Measurements from ENCODE around the gene EVPL. TPM values are rescaled to one million over a fixed set of nuclear protein-coding genes. Genes with fewer than 3 reads are reported as not detected.

Gene EVPL
- polyA plus RNA-seq, 1 donor (not counting 4 experiments of a cell fraction or from before 2014, with no cell fraction given) = 7.6 TPM

- Histone ChIP-seq H3K27ac (ENCODE audit: control insufficient read depth, insufficient read depth, low read length) (peak within 1 kb of the TSS; percentile 89), H3K4me2 (ENCODE audit: control insufficient read depth, extremely low read depth, insufficient read depth, low read depth, low read length) (peak within 1 kb of the TSS; percentile 99), H3K27me3 (ENCODE audit: control insufficient read depth, extremely low read depth, insufficient read depth, low read length) (peaks cover 40% of the 10 kb centered on the region), H2AFZ (ENCODE audit: control insufficient read depth, low read length) (peak within 1 kb of the TSS; percentile 99), H3K9ac (ENCODE audit: control insufficient read depth, extremely low read depth, insufficient read depth, low read length) (peak within 1 kb of the TSS; percentile 93), H3K9me1 (ENCODE audit: control insufficient read depth, extremely low read depth, insufficient read depth, low read length) (no peaks in the 10 kb centered on the region), H4K20me1 (ENCODE audit: control insufficient read depth, extremely low read depth, insufficient read depth, low read length) (peaks cover 4% of the 10 kb centered on the region), H3K4me3 (ENCODE audit: control insufficient read depth in 2 of 3, extremely low read depth in 1 of 3, insufficient read depth in 2 of 3, low read depth in 1 of 3, low read length in 3 of 3) (peak within 1 kb of the TSS; percentile 85 to 95 (median 91)), H3K79me2 (ENCODE audit: control insufficient read depth, insufficient read depth, low read length) (peaks cover 43% of the 10 kb centered on the region), H3K4me1 (ENCODE audit: control insufficient read depth, extremely low read depth, insufficient read depth, low read length) (peaks cover 19% of the 10 kb centered on the region), H3K9me3 (ENCODE audit: control insufficient read depth, low read depth, low read length) (no peaks in the 10 kb centered on the region), H3K36me3 (ENCODE audit: control insufficient read depth in 2 of 2, extremely low read depth in 1 of 2, insufficient read depth in 2 of 2, low read length in 2 of 2) (peaks cover 2 to 6% of the 10 kb centered on the region in 2 experiments)
- DNase-seq (ENCODE audit: low read depth, low spot score) = peak; percentile 65
- dilution Hi-C loops (cut with MboI; ENCODE audit: extremely low pct_ligation_motif_present, low sequenced_read_pairs) = no loop called here
- peak; percentile 36 for FAIRE-seq
- no peak for TF ChIP-seq EZH2 (IDR thresholded peaks at IDR 0.05; ENCODE audit: low read length)
- TF ChIP-seq CTCF (optimal IDR thresholded peaks at IDR 0.05 in 1 of 3, IDR thresholded peaks at IDR 0.05 in 1 of 3, conservative IDR thresholded peaks at IDR 0.05 in 1 of 3; ENCODE audit: extremely low read depth in 1 of 3, insufficient read depth in 2 of 3, low read length in 3 of 3) = no peak
Measured at GRCh38 chr17:76072148-76072858, 45.2 kb upstream of the EVPL start, which contains the start of gene SRP68. TSS of gene SRP68 (minus strand) at chr17:76072517. CDS start at chr17:76072491, 26 bp downstream.

- peaks cover 43% of the 10 kb centered on the region for H3K79me2 ChIP-seq (ENCODE audit: control insufficient read depth, insufficient read depth, low read length)
- peaks cover 18% of the 10 kb centered on the region for H3K4me1 ChIP-seq (ENCODE audit: control insufficient read depth, extremely low read depth, insufficient read depth, low read length)
- no peak for FAIRE-seq
Measured at GRCh38 chr17:76071531-76072147, 44.5 kb upstream of the EVPL start.

More at GRCh38 chr17:76071531-76072147, 44.5 kb upstream of the EVPL start:
- dilution Hi-C loops (cut with MboI; ENCODE audit: extremely low pct_ligation_motif_present, low sequenced_read_pairs) = no loop called here
- Histone ChIP-seq H3K9me3 (ENCODE audit: control insufficient read depth, low read depth, low read length) (no peaks in the 10 kb centered on the region), H3K36me3 (ENCODE audit: control insufficient read depth in 2 of 2, extremely low read depth in 1 of 2, insufficient read depth in 2 of 2, low read length in 2 of 2) (peaks cover 2 to 6% of the 10 kb centered on the region in 2 experiments), H2AFZ (ENCODE audit: control insufficient read depth, low read length) (no peak overlapping the region), H4K20me1 (ENCODE audit: control insufficient read depth, extremely low read depth, insufficient read depth, low read length) (peaks cover 4% of the 10 kb centered on the region), H3K27ac (ENCODE audit: control insufficient read depth, insufficient read depth, low read length) (peak overlapping the region; percentile 89), H3K27me3 (ENCODE audit: control insufficient read depth, extremely low read depth, insufficient read depth, low read length) (peaks cover 33% of the 10 kb centered on the region), H3K9me1 (ENCODE audit: control insufficient read depth, extremely low read depth, insufficient read depth, low read length) (no peaks in the 10 kb centered on the region), H3K4me2 (ENCODE audit: control insufficient read depth, extremely low read depth, insufficient read depth, low read depth, low read length) (peak overlapping the region; percentile 84), H3K4me3 (ENCODE audit: control insufficient read depth in 2 of 3, extremely low read depth in 1 of 3, insufficient read depth in 2 of 3, low read depth in 1 of 3, low read length in 3 of 3) (peak overlapping the region; percentile 85 to 95 (median 91)), H3K9ac (ENCODE audit: control insufficient read depth, extremely low read depth, insufficient read depth, low read length) (peak overlapping the region; percentile 93)
- DNase-seq (ENCODE audit: low read depth, low spot score) = no peak
- TF ChIP-seq CTCF (optimal IDR thresholded peaks at IDR 0.05 in 1 of 3, IDR thresholded peaks at IDR 0.05 in 1 of 3, conservative IDR thresholded peaks at IDR 0.05 in 1 of 3; ENCODE audit: extremely low read depth in 1 of 3, insufficient read depth in 2 of 3, low read length in 3 of 3) = no peak
- TF ChIP-seq EZH2 (IDR thresholded peaks at IDR 0.05; ENCODE audit: low read length) = no peak
